Measurements from ENCODE around the gene BCL7A.
A peak's percentile ranks its signal among the peaks of the same experiment; 100 is the strongest.
"Not testable (repeated sequence)": the region's sequence is repeated elsewhere in the genome, so short reads cannot be mapped to it uniquely, and the experiment has no call there.

Gene BCL7A

DNA sequence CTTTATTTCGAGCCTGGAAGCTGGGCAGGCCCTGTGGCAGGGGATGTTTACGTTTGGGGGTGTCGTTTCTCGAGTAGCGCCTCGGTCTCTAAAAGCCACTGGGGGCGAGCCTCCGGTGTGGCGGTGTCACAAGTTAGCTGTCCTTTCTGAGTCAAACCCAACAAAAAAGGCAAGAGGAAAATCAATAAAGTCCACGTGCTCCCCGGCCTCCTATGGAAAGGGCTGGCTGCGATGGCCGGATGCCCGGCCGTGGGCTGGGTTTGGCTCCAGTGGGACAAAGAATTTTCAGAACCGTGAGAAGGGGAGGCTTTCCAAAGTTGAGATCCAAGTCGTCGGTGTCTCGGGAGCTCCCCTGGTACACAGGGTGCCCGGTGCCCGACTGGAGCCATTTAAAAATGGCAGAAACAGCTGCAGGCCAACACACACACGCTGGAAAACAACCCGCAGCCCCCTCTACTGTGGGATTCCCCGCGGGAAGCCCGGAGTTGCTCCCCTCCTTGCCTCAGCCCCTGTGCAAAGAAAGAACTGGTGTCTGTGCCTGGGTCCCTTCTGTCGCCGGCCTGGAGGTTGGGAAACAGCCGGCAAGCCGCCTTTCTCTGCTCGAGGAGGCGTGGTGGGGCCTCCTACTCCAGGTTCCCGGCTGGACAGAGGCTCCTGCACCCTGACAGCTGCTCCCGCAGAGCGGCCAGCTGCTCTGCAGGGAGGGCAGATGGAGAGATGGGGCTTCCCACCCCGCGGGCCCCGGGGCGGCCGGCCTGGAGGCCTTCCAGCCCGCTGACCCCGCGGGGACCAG, 1.9 kb downstream of the BCL7A start:
- DNase-seq: peak; percentile 36 to 94 (median 70)
- intact Hi-C loops (cut with DNase I): no loop called here

DNA sequence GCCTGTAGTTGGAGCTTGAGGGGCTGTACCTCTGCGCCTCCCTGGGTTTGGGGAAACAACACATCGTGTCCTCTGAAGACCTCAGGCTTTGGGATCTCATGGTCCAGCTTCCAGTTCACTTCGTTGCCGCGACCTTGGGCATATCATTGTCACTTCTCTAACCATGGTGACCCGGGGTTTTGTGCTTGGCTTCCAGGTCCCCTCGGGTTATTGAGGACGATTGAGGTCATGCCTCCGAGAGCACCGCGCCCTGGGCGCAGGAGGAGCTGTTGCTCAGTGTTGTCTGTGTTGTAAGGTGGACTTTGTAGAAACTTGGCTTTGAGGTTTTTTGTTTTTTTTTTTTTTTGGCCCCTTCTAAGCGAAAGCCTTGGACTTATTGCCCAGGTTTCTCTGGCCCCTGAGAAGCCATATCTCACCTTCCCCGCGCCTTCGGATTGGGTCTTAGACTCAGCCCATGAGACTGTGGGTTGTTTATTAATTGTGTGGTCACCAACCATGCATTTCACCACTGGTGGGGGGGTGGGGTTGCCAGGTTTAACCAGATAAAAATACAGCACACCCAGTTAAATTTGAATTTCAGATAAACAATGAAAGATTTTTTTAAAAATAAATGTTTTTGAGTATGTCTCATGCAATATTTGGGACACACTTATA, 2.6 kb downstream of the BCL7A start:
- DNase-seq: peak in 1 of 10 donors; percentile 65
- intact Hi-C loops (cut with DNase I): no loop called here

DNA sequence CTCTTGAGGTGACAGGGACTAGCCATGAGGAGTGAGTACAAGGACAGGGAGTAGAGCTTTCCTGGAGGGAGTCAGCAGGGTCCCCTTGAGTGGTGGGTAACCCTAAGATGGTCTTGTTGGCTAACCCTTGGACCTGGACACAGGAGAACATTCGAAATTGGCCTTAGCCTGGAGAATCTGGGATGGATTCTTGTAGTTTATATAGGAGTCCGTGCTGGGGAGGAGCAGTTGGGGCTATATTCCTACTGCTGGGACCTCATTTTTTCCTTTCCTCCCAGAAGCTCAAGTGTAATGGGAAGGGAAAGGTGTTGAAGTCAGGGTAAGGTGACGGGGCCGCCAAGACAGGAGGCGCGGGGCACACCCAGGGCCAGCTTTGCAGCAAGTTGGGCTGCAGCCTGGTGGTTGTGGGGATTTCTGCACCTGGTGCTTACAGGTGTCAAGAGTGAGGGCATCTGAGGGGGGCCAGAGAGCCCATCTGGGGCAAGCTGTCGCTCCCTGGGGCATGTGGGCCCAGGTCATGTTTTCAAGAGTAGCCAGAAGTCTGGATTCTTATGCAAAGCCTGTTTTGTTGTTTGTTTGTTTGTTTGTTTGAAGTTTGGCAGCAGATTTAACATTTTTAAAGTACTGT, 5.1 kb downstream of the BCL7A start:
- intact Hi-C loops (cut with DNase I): no loop called here
- no peak for DNase-seq

DNA sequence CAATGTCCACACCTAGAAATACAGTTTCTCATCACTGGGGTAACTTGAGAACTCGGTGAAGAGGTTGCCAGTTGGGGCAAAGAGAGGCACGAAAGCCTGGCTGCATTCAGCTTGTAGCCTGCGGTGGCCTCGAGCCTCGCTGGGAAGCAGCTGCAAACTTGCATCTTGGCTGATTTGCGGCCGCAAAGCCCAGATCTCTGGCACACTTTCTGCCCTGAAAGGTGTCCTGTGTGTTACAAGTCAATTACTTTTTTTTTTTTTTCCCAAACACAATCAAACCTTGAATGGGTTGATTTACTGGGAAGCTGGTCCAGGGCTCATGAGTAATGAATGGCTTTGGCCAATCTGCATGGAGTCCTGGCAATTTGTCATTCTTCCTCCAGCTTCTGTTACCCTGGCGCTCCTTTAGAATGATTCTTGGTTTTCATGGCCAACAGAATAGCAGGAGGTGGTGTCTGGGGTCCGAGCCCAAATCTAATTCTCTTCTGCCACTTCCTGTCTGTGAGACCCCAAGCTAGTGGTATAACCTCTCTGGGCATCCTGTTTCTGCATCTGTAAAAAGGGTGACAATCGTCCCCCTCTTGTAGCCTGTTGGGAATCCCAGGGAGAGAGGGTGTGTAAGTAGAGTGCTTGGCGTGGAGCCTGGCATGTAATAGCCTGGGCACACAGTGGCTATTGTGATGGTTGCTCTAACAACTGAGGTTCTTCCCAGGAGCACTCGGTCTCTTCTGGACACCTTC, 6.7 kb downstream of the BCL7A start:
- DNase-seq: peak in 2 of 10 donors; percentile 47 to 55
- intact Hi-C loops (cut with DNase I): no loop called here

DNA sequence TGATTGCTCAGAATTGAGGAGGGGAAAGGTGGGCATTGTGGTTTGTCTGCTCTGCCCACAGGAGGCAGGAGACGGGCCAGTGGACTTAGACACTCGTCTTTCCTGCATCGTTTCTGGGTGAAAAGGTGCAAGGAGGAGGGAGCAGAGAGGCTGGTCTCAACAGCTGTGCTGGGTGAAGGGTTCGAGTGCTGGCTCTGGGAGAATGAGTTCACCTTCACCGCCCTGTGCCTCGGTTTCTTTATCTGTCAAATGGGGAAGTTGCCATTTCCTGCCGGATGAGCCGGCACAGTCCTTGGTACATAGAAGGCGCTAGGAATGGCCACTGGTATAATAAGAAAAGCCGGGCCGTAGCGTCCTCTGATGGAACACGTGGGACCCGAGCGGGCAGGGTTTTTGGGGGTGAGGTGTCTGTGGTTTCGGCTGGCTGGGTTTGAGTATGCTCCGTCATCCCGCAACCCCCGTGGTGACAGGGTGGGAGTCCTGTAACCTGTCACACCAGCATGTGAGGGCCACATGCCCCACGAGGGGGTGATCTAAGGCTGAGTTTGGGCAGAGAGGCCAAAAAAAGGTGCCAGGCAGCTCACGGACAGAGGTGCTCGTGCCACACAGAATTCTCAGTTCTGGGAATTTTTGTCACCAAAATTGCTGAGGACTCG, 7.3 kb downstream of the BCL7A start:
- intact Hi-C loops (cut with DNase I): no loop called here

DNA sequence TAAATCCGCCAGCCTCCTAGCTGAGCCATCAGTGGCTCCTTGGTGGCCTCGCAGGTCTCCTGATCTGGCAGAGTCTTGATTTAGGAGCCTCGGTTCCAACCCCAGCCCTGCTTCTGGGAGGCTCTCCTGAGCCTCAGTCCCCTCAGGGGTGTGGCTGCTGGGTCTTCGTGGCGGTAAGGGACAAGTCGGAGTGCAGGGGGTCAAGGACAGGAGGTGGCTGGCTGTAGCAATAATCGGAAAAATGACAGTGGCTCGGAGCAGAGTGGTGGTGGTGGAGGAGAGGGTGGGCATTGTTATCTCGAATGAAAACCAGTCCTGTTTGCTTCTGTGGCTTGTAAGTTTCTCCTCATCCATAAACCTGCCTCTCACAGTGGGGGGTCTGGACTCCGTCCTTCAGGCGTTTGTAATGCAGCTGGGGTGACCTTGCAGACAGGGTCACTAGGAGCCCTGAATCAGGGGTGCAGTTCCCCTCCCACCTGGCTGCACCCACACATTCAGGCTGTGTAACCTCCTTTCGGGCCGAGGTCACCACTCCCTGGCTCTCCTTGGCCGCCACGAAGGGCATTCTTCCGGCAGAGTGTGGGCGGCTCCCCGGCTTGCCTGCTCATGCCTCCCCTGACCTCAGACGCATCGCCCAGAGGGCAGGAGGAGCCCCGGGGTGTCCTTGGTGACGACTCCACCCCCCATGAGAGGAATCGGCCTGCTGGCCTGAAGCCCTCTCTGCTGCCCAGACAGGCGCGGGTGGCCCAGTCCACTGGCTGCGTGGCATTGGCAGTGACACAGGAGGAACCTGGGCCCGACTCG, 8.1 kb downstream of the BCL7A start:
- no peak for DNase-seq
- intact Hi-C loops (cut with DNase I): no loop called here

More for the DNA sequence above, 7.3 kb downstream of the BCL7A start:
- DNase-seq: no peak

DNA sequence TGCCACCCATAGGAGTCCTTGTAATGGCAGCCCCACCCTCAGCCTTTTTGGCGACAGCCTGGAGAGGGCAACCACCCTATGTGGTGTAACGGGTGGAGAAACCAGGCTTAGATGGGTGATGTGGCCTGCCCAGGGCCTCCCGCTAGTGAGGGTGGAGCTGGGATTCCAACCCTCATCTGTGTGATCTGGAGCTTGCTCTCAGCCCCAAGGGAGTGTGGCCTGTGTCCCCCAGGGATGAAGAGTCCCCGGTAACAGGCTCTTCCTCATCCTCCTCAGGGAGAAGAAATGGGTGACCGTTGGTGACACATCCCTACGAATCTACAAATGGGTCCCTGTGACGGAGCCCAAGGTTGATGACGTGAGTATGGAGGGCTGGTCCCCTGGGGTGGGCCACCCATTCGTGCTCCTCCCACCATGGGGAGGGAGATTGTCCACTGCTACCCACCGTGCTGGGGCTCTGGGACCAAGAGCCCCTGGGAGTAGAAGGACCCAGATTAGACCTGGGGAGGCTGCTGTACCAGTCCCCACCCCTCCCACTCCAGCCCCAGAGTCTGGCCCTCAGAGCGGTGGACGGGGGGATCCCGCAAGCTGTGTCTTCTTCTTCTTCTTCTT, 8.8 kb downstream of the BCL7A start:
- intact Hi-C loops (cut with DNase I): no loop called here
- no peak for DNase-seq

DNA sequence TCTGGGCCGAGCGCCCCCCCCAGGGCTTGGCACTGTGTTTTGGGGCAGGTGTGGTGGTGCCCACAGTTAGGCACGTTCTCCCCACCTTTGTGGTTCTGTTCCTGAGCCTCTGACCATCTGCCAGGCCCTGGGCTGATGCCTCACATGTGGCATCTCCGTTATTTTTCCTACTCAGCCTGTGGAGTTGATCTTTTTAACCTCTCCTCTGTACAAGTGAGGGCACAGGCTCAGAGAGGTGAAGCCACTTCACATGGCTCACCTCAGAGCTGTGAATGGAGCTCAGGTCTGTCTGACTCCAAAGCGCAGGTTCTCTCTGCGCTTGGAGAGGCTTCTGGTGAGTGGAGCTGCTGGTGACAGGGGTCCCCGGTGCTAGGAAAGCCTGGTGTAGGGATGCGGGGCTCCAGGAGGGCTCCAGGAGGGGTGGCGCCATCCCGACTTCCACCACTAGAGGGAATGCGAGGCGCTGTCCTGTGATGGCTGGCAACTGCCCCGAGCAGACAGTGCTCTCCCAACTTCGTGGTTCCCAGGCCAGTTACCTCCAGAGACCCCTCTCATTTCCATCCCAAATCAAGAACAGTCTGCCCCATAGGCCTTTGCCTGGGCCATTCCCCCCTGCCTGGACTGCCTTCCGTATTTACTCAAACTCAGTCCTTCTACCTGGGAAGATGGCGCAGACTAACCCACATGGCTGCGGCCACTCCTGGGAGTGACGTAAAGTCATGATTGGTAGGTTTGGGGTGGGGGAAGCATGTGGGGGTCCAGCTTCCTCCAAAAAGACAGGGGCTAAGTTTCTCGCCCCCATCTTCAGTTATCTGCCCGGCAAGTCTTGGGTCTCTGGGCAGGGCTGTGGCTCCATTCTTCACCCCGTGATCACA, 9.9 kb downstream of the BCL7A start:
- peak in 2 of 10 donors; percentile 49 to 57 for DNase-seq
- intact Hi-C loops (cut with DNase I): no loop called here

DNA sequence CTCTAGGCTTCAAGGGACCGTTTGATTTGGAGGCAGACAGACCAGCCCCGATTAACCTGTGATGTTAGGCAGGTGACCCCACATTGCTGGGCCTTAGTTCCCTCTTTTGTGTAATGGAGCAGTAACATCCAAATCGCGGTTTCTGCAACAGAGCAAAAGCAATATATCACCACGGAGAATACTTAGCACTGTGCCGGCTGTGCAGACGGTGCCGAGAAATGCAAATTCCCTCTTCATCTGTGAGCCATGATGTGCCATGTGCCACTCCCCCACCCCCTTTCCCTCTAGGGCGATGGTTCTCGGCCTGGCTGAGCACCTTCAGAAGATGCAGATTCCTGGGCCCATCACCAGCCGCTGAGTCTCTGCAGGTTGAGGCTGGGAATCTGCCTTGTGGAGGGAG, 10.9 kb downstream of the BCL7A start:
- intact Hi-C loops (cut with DNase I): no loop called here
- no peak for DNase-seq

DNA sequence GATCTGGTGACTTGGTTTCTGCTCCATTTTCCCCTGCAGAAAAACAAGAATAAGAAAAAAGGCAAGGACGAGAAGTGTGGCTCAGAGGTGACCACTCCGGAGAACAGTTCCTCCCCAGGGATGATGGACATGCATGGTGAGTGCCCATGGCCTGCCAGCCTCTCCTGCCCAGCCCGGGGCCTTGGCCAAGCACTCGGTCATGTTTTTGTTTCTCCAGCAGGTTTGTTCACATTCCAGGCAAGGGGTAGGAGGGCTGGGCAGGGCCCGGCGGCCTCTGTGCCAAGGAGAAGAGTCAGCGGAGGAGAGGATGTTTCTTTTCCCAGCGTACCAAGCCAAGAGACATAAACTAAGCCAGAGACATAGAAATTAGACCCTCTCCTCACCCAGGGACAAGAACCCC, 13.6 kb downstream of the BCL7A start:
- intact Hi-C loops (cut with DNase I): no loop called here
- DNase-seq: no peak

DNA sequence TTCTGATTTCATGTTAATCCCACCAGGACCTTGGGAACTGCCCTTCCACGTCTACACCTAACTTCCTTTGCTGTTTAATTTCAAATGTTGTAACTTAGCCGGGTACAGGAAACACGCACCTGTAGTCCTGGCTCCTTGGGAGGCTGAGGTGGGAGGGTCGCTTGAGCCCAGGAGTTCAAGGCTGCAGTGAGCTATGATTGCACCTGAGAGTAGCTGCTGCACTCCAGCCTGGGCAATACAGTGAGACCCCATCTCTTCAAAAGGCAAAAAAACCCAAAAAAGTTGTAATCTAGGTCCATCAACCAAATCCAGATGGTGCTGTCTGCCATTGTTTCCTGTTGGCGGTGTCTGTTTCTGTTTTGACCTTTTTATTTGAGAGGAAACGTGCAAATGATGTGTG, 14.5 kb downstream of the BCL7A start:
- DNase-seq: no peak
- intact Hi-C loops (cut with DNase I): no loop called here

DNA sequence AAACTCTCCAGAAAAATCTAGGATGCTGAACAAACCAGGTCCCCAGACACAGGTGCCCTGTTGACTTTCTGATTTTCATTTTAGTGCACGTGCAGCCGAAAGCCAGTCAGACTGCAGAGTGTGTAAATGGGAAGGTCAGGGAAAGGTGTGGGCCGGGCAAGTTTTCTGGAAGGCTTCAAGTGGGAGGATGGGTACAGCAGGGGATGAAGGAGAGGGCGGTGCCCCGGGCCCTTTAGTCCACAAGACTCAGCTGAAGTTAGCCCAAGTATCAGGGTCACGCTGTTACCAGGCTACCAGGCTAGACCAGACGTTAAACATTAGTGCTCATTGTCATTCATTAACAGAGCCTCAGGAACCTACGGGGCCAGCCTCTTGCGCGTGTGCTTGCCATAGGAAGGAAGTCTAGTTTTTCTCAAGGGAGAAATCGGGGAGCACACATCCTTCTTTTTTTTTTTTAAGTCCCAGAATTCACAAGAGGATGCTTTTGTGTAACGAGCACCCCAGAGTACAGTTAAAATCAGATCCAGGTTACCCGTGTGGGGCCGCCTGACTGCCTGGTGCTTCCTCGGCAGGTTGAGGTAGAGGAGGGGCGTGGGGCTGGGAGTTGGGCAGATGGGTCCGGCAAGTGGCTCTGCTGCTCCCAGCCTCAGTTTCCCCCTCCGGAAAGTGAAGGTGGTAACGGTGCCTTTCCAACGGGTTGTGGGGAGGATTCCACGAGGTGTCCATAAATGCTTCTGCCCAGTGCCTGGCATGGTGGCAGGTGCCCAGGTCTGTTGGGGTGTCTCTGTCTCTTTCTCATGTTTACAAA, 19.1 kb downstream of the BCL7A start:
- intact Hi-C loops (cut with DNase I): no loop called here
- peak in 1 of 10 donors; percentile 70 for DNase-seq

DNA sequence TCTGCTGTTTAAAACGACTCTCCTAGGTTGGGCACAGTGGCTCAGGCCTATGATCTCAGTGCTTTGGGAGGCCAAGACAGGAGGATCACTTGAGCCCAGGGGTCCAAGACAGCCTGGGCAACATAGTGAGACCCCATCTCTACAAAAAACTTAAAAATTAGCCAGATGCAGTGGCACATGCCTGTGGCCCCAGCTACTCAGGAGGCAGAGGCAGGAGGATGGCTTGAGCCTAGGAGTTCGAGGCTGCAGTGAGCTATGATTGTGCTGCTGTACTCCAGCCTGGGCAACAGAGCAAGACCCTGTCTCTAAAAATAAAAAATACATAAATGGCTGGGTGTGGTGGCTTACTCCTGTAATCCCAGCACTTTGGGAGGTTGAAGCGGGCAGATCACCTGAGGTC, 19.8 kb downstream of the BCL7A start:
- DNase-seq: peak in 1 of 10 donors; percentile 29
- intact Hi-C loops (cut with DNase I): not testable (repeated sequence)

DNA sequence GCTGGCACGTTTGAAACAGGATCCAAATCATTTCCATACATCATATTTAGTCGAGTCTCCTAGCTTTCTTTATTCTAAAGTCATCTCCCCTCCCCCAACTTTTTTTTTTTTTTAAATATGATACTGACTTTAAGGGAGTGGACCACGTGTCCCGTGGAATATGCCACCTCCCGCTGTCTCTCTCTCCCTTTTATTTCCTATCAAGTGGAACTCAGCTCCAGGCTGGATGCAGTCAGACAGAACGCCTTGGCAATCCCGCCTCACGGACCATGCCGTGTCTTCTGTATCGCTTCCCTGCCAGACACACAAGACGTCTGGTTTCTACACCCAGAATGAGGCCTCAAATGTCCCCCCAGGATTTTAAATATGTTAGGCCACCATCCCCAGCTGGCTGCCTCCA, 21.2 kb downstream of the BCL7A start:
- intact Hi-C loops (cut with DNase I): no loop called here

DNA sequence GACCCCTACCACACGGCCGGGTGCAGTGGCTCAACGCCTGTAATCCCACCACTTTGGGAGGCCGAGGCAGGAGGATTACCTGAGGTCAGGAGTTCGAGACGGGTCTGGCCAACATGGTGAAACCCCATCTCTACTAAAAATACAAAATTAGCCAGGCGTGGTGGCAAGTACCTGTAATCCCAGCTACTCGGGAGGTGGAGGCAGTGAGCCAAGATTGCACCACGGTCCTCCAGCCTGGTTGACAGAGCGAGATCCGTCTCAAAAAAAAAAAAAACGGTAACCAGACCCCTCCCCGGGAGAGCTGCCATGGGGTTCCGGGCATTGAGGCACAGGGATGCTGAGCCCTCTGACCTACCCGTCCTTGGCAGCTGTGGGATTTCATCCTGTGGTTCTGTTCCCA, 21.8 kb downstream of the BCL7A start:
- intact Hi-C loops (cut with DNase I): no loop called here
- DNase-seq: no peak

More for the DNA sequence above, 21.2 kb downstream of the BCL7A start:
- no peak for DNase-seq

DNA sequence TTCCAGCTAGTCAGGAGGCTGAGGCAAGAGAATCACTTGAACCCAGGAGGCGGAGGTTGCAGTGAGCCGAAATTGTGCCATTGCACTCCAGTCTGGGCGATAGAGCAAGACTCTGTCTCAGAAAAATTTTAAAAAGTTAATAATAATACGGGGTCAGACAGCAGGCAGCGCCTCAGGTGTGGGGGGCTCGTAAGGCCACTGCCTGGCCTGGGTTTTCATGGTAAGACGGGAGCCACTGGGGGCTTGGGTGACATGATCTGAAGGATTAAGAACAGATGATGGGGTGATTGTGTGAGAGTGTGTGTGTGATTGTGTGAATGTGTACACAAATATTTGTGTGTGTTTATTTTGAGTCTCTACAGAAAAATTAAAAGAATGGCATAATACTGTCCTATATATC, 23.6 kb downstream of the BCL7A start:
- intact Hi-C loops (cut with DNase I): no loop called here
- no peak for DNase-seq

DNA sequence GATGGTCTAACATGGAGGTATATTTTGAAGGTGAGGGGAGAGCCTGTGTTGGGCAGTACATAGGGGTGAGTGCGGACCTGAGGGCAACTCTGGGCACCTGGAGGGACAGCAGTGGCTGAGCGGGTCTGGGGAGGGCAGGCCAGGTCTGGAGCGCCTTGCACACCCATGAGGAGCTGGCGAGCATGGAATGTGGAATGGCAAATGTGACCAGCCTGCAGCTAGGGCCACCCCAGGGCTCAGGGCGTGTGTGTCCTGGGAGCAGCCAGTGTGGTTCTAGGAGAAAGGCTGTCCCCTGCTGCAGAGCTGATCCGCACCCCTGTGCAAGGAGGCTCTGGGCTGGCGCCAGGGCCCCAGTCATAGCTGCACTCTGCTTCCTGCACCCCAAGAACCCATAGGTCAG, 24.5 kb downstream of the BCL7A start:
- peak in 1 of 10 donors; percentile 50 for DNase-seq
- intact Hi-C loops (cut with DNase I): no loop called here
